CD4-positive, alpha-beta T cell treated with Interferon alpha-2 for 1 hour (primary cell): ENCODE measurements around the gene DDX3X.
"Not testable (repeated sequence)": the region's sequence is repeated elsewhere in the genome, so short reads cannot be mapped to it uniquely, and the experiment has no call there.

ENCODE experiments used
- DNase-seq, 2 donors: peaks; one replicate each; pipeline ENCODE4 v3.0.0-alpha.2; 2020 to 2022

The DDX3X gene

GRCh38 chrX:41377624-41378023 is 43.7 kb downstream of the DDX3X start:
- no peak for DNase-seq

- peak in 1 of 2 donors; percentile 41 for DNase-seq
Observed at GRCh38 chrX:41381685-41382084, 47.7 kb downstream of the DDX3X start.

GRCh38 chrX:41382714-41383645 is 49.0 kb downstream of the DDX3X start:
- peak; percentile 15 to 66 for DNase-seq

- peak; percentile 69 for DNase-seq
Observed at GRCh38 chrX:41384051-41384705, 50.2 kb downstream of the DDX3X start.

- no peak for DNase-seq
Observed at GRCh38 chrX:41386222-41386990, 52.4 kb downstream of the DDX3X start.

- no peak for DNase-seq
Observed at GRCh38 chrX:41388543-41388942, 54.6 kb downstream of the DDX3X start.

- no peak for DNase-seq
Observed at GRCh38 chrX:41389311-41389888, 55.4 kb downstream of the DDX3X start.

GRCh38 chrX:41390576-41390975 is 56.6 kb downstream of the DDX3X start:
- not testable (repeated sequence) for DNase-seq

GRCh38 chrX:41391606-41392005 is 57.6 kb downstream of the DDX3X start:
- no peak for DNase-seq

- DNase-seq = no peak
Observed at GRCh38 chrX:41394293-41394692, 60.3 kb downstream of the DDX3X start.

- no peak for DNase-seq
Observed at GRCh38 chrX:41397219-41397618, 63.3 kb downstream of the DDX3X start.

GRCh38 chrX:41397768-41398167 is 63.8 kb downstream of the DDX3X start:
- no peak for DNase-seq

GRCh38 chrX:41402556-41402955 is 68.6 kb downstream of the DDX3X start:
- not testable (repeated sequence) for DNase-seq

GRCh38 chrX:41405551-41405950 is 71.6 kb downstream of the DDX3X start:
- DNase-seq = no peak

GRCh38 chrX:41406201-41406600 is 72.2 kb downstream of the DDX3X start:
- DNase-seq = no peak

- no peak for DNase-seq
Observed at GRCh38 chrX:41407816-41408215, 73.9 kb downstream of the DDX3X start.

GRCh38 chrX:41408576-41408975 is 74.6 kb downstream of the DDX3X start:
- DNase-seq = no peak

GRCh38 chrX:41409006-41409405 is 75.0 kb downstream of the DDX3X start:
- DNase-seq = no peak

GRCh38 chrX:41411222-41411621 is 77.3 kb downstream of the DDX3X start:
- not testable (repeated sequence) for DNase-seq

- no peak for DNase-seq
Observed at GRCh38 chrX:41412261-41413081, 78.5 kb downstream of the DDX3X start.
